GM23338 (cell line): ENCODE data around the gene ELL3. TPM values are rescaled to one million over a fixed set of nuclear protein-coding genes. Genes with fewer than 3 reads are reported as not detected.
A peak's percentile ranks its signal among the peaks of the same experiment; 100 is the strongest.

Experiments
- ATAC-seq: fragments of 200-7000 bp; cut with Tn5 transposase; 3 replicates; pipeline ENCODE4 v1.9.1; 2020
- DNase-seq: peaks from one replicate; pipeline ENCODE4 v3.0.0-alpha.2; 2015; ENCODE audit warnings: low spot score
- H2AFZ ChIP-seq: fragments of 200-600 bp; sonication (generic); 2 replicates; pipeline ENCODE4 v1.8.0; 2016; ENCODE audit warnings: antibody characterized with exemption, mild to moderate bottlenecking, moderate library complexity
- H3F3A ChIP-seq: fragments of 200-600 bp; sonication (generic); replicated peaks from 2 replicates; pipeline ENCODE4 v1.8.0; 2017; ENCODE audit warnings: antibody characterized with exemption, mixed run types, low read depth
- H3K27ac ChIP-seq: fragments of 200-600 bp; sonication (generic); 2 replicates; pipeline ENCODE4 v1.6.1; 2016; ENCODE audit warnings: low read depth
- H3K27me3 ChIP-seq: fragments of 200-600 bp; sonication (generic); 2 replicates; pipeline ENCODE4 v1.8.0; 2016; ENCODE audit warnings: mild to moderate bottlenecking, mixed run types, moderate library complexity; ENCODE audit not compliant: insufficient read depth
- H3K36me3 ChIP-seq: fragments of 200-600 bp; sonication (generic); 2 replicates; pipeline ENCODE4 v1.8.0; 2016; ENCODE audit warnings: mild to moderate bottlenecking; ENCODE audit not compliant: insufficient read depth
- H3K4me1 ChIP-seq: fragments of 200-600 bp; sonication (generic); 2 replicates; pipeline ENCODE4 v1.8.0; 2016; ENCODE audit warnings: mild to moderate bottlenecking, moderate library complexity; ENCODE audit not compliant: insufficient read depth
- H3K4me2 ChIP-seq: fragments of 200-600 bp; sonication (generic); 2 replicates; pipeline ENCODE4 v1.7.1; 2017; ENCODE audit warnings: mixed run types
- H3K4me3 ChIP-seq: fragments of 200-600 bp; sonication (generic); 2 replicates; pipeline ENCODE4 v1.6.1; 2016; ENCODE audit warnings: mixed run types
- H3K79me2 ChIP-seq: fragments of 200-600 bp; sonication (generic); replicated peaks from 2 replicates; pipeline ENCODE4 v1.8.0; 2017; ENCODE audit warnings: mild to moderate bottlenecking; ENCODE audit not compliant: insufficient read depth
- H3K9me2 ChIP-seq: fragments of 200-600 bp; sonication (generic); 2 replicates; pipeline ENCODE4 v1.8.0; 2017; ENCODE audit not compliant: insufficient read depth
- H4K20me1 ChIP-seq: fragments of 200-600 bp; sonication (generic); replicated peaks from 2 replicates; pipeline ENCODE4 v1.8.0; 2017; ENCODE audit warnings: mild to moderate bottlenecking; ENCODE audit not compliant: insufficient read depth
- H3K27ac Mint-ChIP-seq: 2 replicates; pipeline ENCODE4 v1.8.0; 2020; ENCODE audit warnings: inconsistent platforms, mild to moderate bottlenecking, moderate library complexity, mixed read lengths
- H3K27me3 Mint-ChIP-seq: 3 replicates; pipeline ENCODE4 v1.8.0; 2022; ENCODE audit warnings: low read depth, mild to moderate bottlenecking, moderate library complexity, mixed read lengths, inconsistent platforms; ENCODE audit not compliant: insufficient read depth, poor library complexity
- H3K36me3 Mint-ChIP-seq: 3 replicates; pipeline ENCODE4 v1.8.0; 2021; ENCODE audit warnings: low read depth, mild to moderate bottlenecking, inconsistent platforms, moderate library complexity, mixed read lengths
- H3K4me1 Mint-ChIP-seq: 3 replicates; pipeline ENCODE4 v1.8.0; 2020; ENCODE audit warnings: mild to moderate bottlenecking, inconsistent platforms, mixed read lengths
- H3K4me3 Mint-ChIP-seq: 3 replicates; pipeline ENCODE4 v1.8.0; 2021; ENCODE audit warnings: moderate library complexity, mild to moderate bottlenecking, inconsistent platforms, mixed read lengths
- H3K9me3 Mint-ChIP-seq: 3 replicates; pipeline ENCODE4 v1.8.0; 2020; ENCODE audit warnings: moderate library complexity, mild to moderate bottlenecking, inconsistent platforms, mixed read lengths
- CREB1 ChIP-seq: fragments of 250-450 bp; sonication (Bioruptor Pico); IDR thresholded peaks from 2 replicates; pipeline ENCODE4 v1.5.0; 2020; ENCODE audit warnings: low read depth, mild to moderate bottlenecking, moderate library complexity
- CTCF ChIP-seq, 2 experiments: fragments of 200-600 bp in 1 of 2; sonication (generic) in 1 of 2; conservative IDR thresholded peaks; 2 replicates each; pipeline versions ENCODE4 v1.5.1 to v1.6.1; 2016 to 2017; ENCODE audit warnings: antibody characterized with exemption in 2 of 2, low read depth in 2 of 2, mild to moderate bottlenecking in 2 of 2, moderate library complexity in 1 of 2
- ETS1 ChIP-seq: IDR thresholded peaks from 2 replicates; pipeline ENCODE4 v1.6.1; 2016; ENCODE audit warnings: antibody characterized with exemption
- EZH2 ChIP-seq: fragments of 200-600 bp; sonication (generic); IDR thresholded peaks from one replicate; pipeline ENCODE4 v1.8.0; 2017; ENCODE audit warnings: antibody characterized with exemption, mild to moderate bottlenecking, low read depth; ENCODE audit not compliant: unreplicated experiment
- EZH2phosphoT487 ChIP-seq: fragments of 200-600 bp; sonication (generic); IDR thresholded peaks from one replicate; pipeline ENCODE4 v1.8.1; 2018; ENCODE audit warnings: antibody characterized with exemption; ENCODE audit not compliant: unreplicated experiment
- JUNB ChIP-seq: IDR thresholded peaks from one replicate; pipeline ENCODE4 v1.6.1; 2016; ENCODE audit warnings: antibody characterized with exemption; ENCODE audit not compliant: unreplicated experiment
- NANOG ChIP-seq: IDR thresholded peaks from 2 replicates; pipeline ENCODE4 v1.6.1; 2016; ENCODE audit warnings: antibody characterized with exemption, borderline replicate concordance
- POLR2AphosphoS5 ChIP-seq: IDR thresholded peaks from 2 replicates; pipeline ENCODE4 v1.6.1; 2016; ENCODE audit warnings: antibody characterized with exemption, low read depth
- REST ChIP-seq: IDR thresholded peaks from one replicate; pipeline ENCODE4 v1.6.1; 2018; ENCODE audit warnings: antibody characterized with exemption; ENCODE audit not compliant: unreplicated experiment
- STAT1 ChIP-seq: IDR thresholded peaks from one replicate; pipeline ENCODE4 v1.6.1; 2016; ENCODE audit warnings: antibody characterized with exemption; ENCODE audit not compliant: unreplicated experiment
- ZNF114 ChIP-seq: fragments of 250-450 bp; sonication (Bioruptor Pico); IDR thresholded peaks from 2 replicates; pipeline ENCODE4 v1.5.0; 2020; ENCODE audit warnings: mild to moderate bottlenecking, moderate library complexity
- ZNF331 ChIP-seq: fragments of 250-450 bp; sonication (Bioruptor Pico); IDR thresholded peaks from 2 replicates; pipeline ENCODE4 v1.5.0; 2020; ENCODE audit warnings: low read depth, mild to moderate bottlenecking, moderate library complexity
- ZNF462 ChIP-seq: fragments of 250-450 bp; sonication (Bioruptor Pico); IDR thresholded peaks from 2 replicates; pipeline ENCODE4 v1.5.0; 2020; ENCODE audit warnings: mild to moderate bottlenecking, moderate library complexity
- polyA plus RNA-seq: library from polyadenylated mRNA; unstranded; fragments of >200 nt; fragmentation: Nextera tagmentation; extraction: Ambion mirVana; gene quantifications from 2 replicates; pipeline ENCODE4 v1.2.1, GENCODE V29; 2016
- total RNA-seq: library from RNA; depleted of rRNA; stranded (reverse); fragments of >200 nt; shearing (Covaris generic); gene quantifications from 2 replicates; pipeline ENCODE4 v1.2.3, GENCODE V29; 2014

The ELL3 gene
- total and polyA plus RNA-seq, 2 experiments from 2014 or later = 13.6 to 14.2 TPM

GRCh38 chr15:43800286-43801141 is 23.7 kb upstream of the ELL3 start, which contains the start of gene HYPK:
TSS of gene HYPK (plus strand) at chr15:43800599. CDS start at chr15:43800623, 24 bp downstream.
- Mint-ChIP-seq H3K27me3 (peaks cover 12% of the 10 kb centered on the region), H3K9me3 (no peaks in the 10 kb centered on the region)
- TF ChIP-seq ETS1 = peak; percentile 30; the same call in 1 of the 2 replicates
- TF ChIP-seq STAT1 = no peak
- TF ChIP-seq CREB1 (CRISPR knock-in tag) = peak; percentile 42; the same call in 1 of the 2 replicates
- TF ChIP-seq ZNF114 (CRISPR knock-in tag) = no peak
- TF ChIP-seq ZNF462 (CRISPR knock-in tag) = no peak
- no peak for TF ChIP-seq EZH2
- peak; percentile 92 for TF ChIP-seq POLR2AphosphoS5
- TF ChIP-seq EZH2phosphoT487 = no peak
- TF ChIP-seq REST = no peak
- TF ChIP-seq CTCF (conservative IDR thresholded peaks at IDR 0.05; ENCODE audit: low read depth in 2 of 2) = no peak
- TF ChIP-seq JUNB = no peak
- TF ChIP-seq ZNF331 (CRISPR knock-in tag) = no peak
- no peak for TF ChIP-seq NANOG

More at GRCh38 chr15:43800286-43801141, 23.7 kb upstream of the ELL3 start, which contains the start of gene HYPK:
- no peaks in the 10 kb centered on the region for H3K27me3 ChIP-seq
- H3K4me3 Mint-ChIP-seq = peak within 1 kb of the TSS; percentile 99
- H3K9me2 ChIP-seq = no peaks in the 10 kb centered on the region
- peak within 1 kb of the TSS; percentile 94 for H3K27ac ChIP-seq
- peak within 1 kb of the TSS; percentile 88 for H3K4me2 ChIP-seq
- peak within 1 kb of the TSS; percentile 89 for H3K4me3 ChIP-seq
- peak within 1 kb of the TSS; percentile 98 for H3K27ac Mint-ChIP-seq
- H3K36me3 ChIP-seq = peaks cover 9% of the 10 kb centered on the region
- H3K4me1 ChIP-seq = peaks cover 28% of the 10 kb centered on the region
- peak; percentile 93 for DNase-seq
- ATAC-seq = peak; percentile 84
- peaks cover 15% of the 10 kb centered on the region for H3K79me2 ChIP-seq
- H2AFZ ChIP-seq = peak within 1 kb of the TSS; percentile 49; the same call in 1 of the 2 replicates
- peaks cover 2% of the 10 kb centered on the region; the same call in 1 of the 2 replicates for H4K20me1 ChIP-seq
- peaks cover 41% of the 10 kb centered on the region for H3F3A ChIP-seq
- H3K36me3 Mint-ChIP-seq = peaks cover 71% of the 10 kb centered on the region
- peaks cover 38% of the 10 kb centered on the region for H3K4me1 Mint-ChIP-seq
